PC-9 (cell line): Measurements from ENCODE around the gene LRCOL1. TPM values are rescaled to one million over a fixed set of nuclear protein-coding genes. Genes with fewer than 3 reads are reported as not detected.

ENCODE experiments used
- BruUV-seq: library from RNA; stranded (reverse); fragments of 400-500 nt; replicated peaks from 2 replicates; lab custom pipeline; 2021; lab: Mats Ljungman, UMichigan
- CTCF ChIA-PET: fragments of 300-600 bp; sonication (Branson Sonifier 250); formaldehyde crosslinking; loops from one replicate; lab custom pipeline; 2022; ENCODE audit warnings: antibody characterized with exemption; lab: Charles Lee
- POLR2A ChIA-PET: fragments of 300-600 bp; sonication (Branson Sonifier 250); formaldehyde crosslinking; loops from one replicate; lab custom pipeline; 2022; ENCODE audit warnings: antibody characterized with exemption; ENCODE audit not compliant: unreplicated experiment; lab: Charles Lee
- DNase-seq, 2 experiments: peaks; one replicate each; pipeline versions ENCODE4 v3.0.0 to v3.0.0-alpha.2; 2015 to 2022; ENCODE audit warnings: mixed read lengths in 1 of 2
- H2AFZ ChIP-seq: fragments of 200-600 bp; sonication (generic); 2 replicates; pipeline ENCODE4 v1.8.1; 2017; ENCODE audit warnings: antibody characterized with exemption
- H3F3A ChIP-seq: fragments of 200-600 bp; sonication (generic); 2 replicates; pipeline ENCODE4 v1.8.1; 2017; ENCODE audit warnings: antibody characterized with exemption, mild to moderate bottlenecking, low read depth; ENCODE audit not compliant: insufficient read depth
- H3K27ac ChIP-seq: fragments of 200-600 bp; sonication (generic); 2 replicates; pipeline ENCODE4 v1.6.1; 2016; ENCODE audit warnings: mixed run types
- H3K27me3 ChIP-seq: fragments of 200-600 bp; sonication (generic); 2 replicates; pipeline ENCODE4 v1.6.1; 2016; ENCODE audit warnings: low read depth, mixed run types; ENCODE audit not compliant: insufficient read depth
- H3K36me3 ChIP-seq: fragments of 200-600 bp; sonication (generic); 2 replicates; pipeline ENCODE4 v1.6.1; 2016; ENCODE audit warnings: low read depth, mixed run types
- H3K4me1 ChIP-seq: fragments of 200-600 bp; sonication (generic); replicated peaks from 2 replicates; pipeline ENCODE4 v1.6.1; 2016; ENCODE audit warnings: mixed run types; ENCODE audit not compliant: insufficient read depth
- H3K4me2 ChIP-seq: fragments of 200-600 bp; sonication (generic); 2 replicates; pipeline ENCODE4 v1.6.1; 2017; ENCODE audit warnings: mixed run types
- H3K4me3 ChIP-seq: fragments of 200-600 bp; sonication (generic); 2 replicates; pipeline ENCODE4 v1.6.1; 2016; ENCODE audit warnings: mixed run types
- H3K79me2 ChIP-seq: fragments of 200-600 bp; sonication (generic); 2 replicates; pipeline ENCODE4 v1.6.1; 2017; ENCODE audit warnings: low read depth, mixed run types
- H3K9me2 ChIP-seq: fragments of 200-600 bp; sonication (generic); 2 replicates; pipeline ENCODE4 v1.8.1; 2017; ENCODE audit warnings: mild to moderate bottlenecking; ENCODE audit not compliant: insufficient read depth
- H3K9me3 ChIP-seq: fragments of 200-600 bp; sonication (generic); 2 replicates; pipeline ENCODE4 v1.8.1; 2016; ENCODE audit warnings: low read depth; ENCODE audit not compliant: insufficient read depth
- H4K20me1 ChIP-seq: fragments of 200-600 bp; sonication (generic); 2 replicates; pipeline ENCODE4 v1.8.1; 2017; ENCODE audit not compliant: insufficient read depth
- CTCF ChIP-seq: fragments of 200-600 bp; sonication (generic); conservative IDR thresholded peaks from 2 replicates; pipeline ENCODE4 v1.6.1; 2017; ENCODE audit warnings: mixed run types, antibody characterized with exemption, mild to moderate bottlenecking, moderate library complexity
- EZH2 ChIP-seq: fragments of 200-600 bp; sonication (generic); IDR thresholded peaks from 2 replicates; pipeline ENCODE4 v1.8.0; 2017; ENCODE audit warnings: antibody characterized with exemption, low read depth
- intact Hi-C: fragments of 100-400 bp; cut with micrococcal nuclease; formaldehyde crosslinking; loops from one replicate; pipeline ENCODE4 v1.10.0; 2022; ENCODE audit not compliant: unreplicated experiment
- total RNA-seq: library from RNA; stranded (reverse); gene quantifications from 2 replicates; pipeline ENCODE4 v1.2.3, GENCODE V29; 2021

The LRCOL1 gene
- total RNA-seq, 1 experiment from 2014 or later = not detected

DNA sequence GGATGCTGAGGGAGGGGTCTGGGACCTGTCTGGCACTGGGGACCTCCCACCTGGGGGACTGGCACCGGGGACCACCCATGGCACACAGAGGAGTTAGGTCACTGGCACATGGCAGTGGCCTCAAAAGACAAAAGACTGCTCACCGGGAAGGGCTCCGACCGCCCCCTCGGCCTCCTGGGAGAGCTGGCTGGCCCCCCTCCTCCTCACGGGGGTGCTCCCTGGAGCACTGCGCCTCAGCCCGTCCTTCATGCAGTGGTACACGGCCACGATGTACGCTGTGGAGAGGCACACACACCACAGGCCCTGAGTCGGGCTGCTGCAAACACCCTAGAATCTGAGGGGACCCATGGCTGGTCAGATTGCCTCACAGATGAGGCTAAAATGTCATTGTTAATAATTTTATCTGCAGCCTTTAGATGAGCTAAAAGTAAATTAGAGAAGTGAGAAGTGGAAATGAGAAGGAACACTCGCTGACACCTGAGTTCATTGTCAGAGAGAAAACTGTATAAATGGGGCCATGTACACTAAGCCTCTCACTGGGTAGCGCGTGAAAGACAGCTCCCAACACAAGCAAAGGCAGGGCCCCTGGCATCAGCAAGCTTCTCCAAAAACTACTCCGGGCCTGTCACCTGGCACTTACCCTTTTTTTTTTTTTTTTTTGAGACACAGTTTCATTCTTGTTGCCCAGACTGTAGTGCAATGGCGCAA lies 22.3 kb upstream of the LRCOL1 start:
- no peak overlapping the region for H2AFZ ChIP-seq
- no peak overlapping the region for H3K4me3 ChIP-seq
- intact Hi-C loops = no loop called here
- H3K27ac ChIP-seq = no peak overlapping the region
- H3K4me2 ChIP-seq = no peak overlapping the region
- H3K27me3 ChIP-seq = no peaks in the 10 kb centered on the region
- H3K4me1 ChIP-seq = no peaks in the 10 kb centered on the region
- no peak for TF ChIP-seq EZH2
- TF ChIP-seq CTCF = no peak
- H4K20me1 ChIP-seq = no peaks in the 10 kb centered on the region
- BruUV-seq = no TSS peak
- peaks cover 12% of the 10 kb centered on the region for H3K36me3 ChIP-seq
- H3F3A ChIP-seq = no peaks in the 10 kb centered on the region
- no peaks in the 10 kb centered on the region for H3K9me2 ChIP-seq
- no peak for DNase-seq
- H3K9me3 ChIP-seq = no peaks in the 10 kb centered on the region
- no peaks in the 10 kb centered on the region for H3K79me2 ChIP-seq
- ChIA-PET POLR2A (no interaction called here), CTCF (no interaction called here)

DNA sequence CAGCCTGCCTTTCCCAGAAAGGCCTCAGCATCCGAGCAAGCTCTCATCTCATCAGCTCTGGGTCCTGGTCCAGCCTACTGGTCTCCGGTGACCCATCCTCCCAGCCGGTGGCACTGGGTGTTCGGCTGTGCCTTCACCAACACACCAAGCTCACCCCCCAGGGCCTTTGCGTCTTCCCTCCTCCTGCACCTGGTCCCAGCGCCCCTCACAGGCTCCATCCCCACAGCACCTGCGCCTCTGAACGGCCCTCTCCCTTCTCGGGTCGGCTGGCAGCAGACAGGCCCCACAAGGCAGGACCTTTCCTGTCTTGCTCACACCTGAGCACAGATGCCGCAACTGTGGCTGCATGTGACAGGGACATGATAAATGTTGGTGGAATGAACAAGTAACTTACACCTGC lies 21.3 kb upstream of the LRCOL1 start:
- POLR2A ChIA-PET = no interaction called here
- H4K20me1 ChIP-seq = no peaks in the 10 kb centered on the region
- BruUV-seq = no TSS peak
- no peaks in the 10 kb centered on the region for H3K79me2 ChIP-seq
- H3K27me3 ChIP-seq = no peaks in the 10 kb centered on the region
- no peaks in the 10 kb centered on the region for H3K9me2 ChIP-seq
- peaks cover 5% of the 10 kb centered on the region for H3K36me3 ChIP-seq
- TF ChIP-seq EZH2 (no peak), CTCF (no peak)
- H3F3A ChIP-seq = no peaks in the 10 kb centered on the region
- intact Hi-C loops = no loop called here
- H3K4me2 ChIP-seq = no peak overlapping the region
- H3K4me3 ChIP-seq = no peak overlapping the region
- DNase-seq = no peak
- H3K4me1 ChIP-seq = no peaks in the 10 kb centered on the region
- H3K9me3 ChIP-seq = no peaks in the 10 kb centered on the region
- no peak overlapping the region for H3K27ac ChIP-seq
- no peak overlapping the region for H2AFZ ChIP-seq
- CTCF ChIA-PET = no interaction called here

DNA sequence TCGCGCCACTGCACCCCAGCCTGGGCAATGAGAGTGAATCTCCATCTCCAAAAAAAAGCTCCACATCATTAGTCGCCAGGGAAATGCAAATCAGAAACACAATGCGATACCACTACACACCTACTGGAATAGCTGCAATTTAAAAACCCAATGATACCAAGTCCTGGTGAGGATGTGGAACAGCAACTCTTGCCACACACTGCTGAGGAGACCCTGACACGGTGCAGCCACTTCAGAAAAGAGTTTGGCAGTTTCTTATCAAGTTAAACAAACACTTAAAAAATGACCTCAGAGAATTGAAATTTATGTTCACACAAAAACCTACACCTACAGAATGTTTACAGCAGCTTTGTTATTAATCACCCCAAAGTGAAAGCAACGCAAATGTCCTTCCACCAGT lies 20.3 kb upstream of the LRCOL1 start:
- DNase-seq = no peak
- Histone ChIP-seq H3K4me1 (no peaks in the 10 kb centered on the region), H3K9me3 (no peaks in the 10 kb centered on the region), H3K27me3 (no peaks in the 10 kb centered on the region), H3K4me2 (no peak overlapping the region), H3K4me3 (no peak overlapping the region), H3K36me3 (peaks cover 5% of the 10 kb centered on the region), H3K9me2 (no peaks in the 10 kb centered on the region), H4K20me1 (no peaks in the 10 kb centered on the region), H3K79me2 (no peaks in the 10 kb centered on the region), H2AFZ (no peak overlapping the region), H3K27ac (no peak overlapping the region), H3F3A (no peaks in the 10 kb centered on the region)
- ChIA-PET POLR2A (no interaction called here), CTCF (no interaction called here)
- TF ChIP-seq CTCF (no peak), EZH2 (no peak)
- no TSS peak for BruUV-seq
- intact Hi-C loops = no loop called here
